Right kidney (tissue), 9 donors: ENCODE data around the gene NLRP13.
"Not testable (repeated sequence)": the region's sequence is repeated elsewhere in the genome, so short reads cannot be mapped to it uniquely, and the experiment has no call there.

Source experiments
- DNase-seq: peaks from one replicate; pipeline ENCODE4 v3.0.0-alpha.2; 2016
- long read RNA-seq, 8 donors: transcript quantifications; one replicate each; lab custom pipeline, GENCODE V29; 2026

The NLRP13 gene
- long read RNA-seq, donor 1 = 0 reads
- long read RNA-seq, donor 2 = 0 reads
- long read RNA-seq, donor 3 = 0 reads
- long read RNA-seq, donor 4 = 0 reads
- long read RNA-seq, donor 5 = 0 reads
- long read RNA-seq, donor 6 = 0 reads
- long read RNA-seq, donor 7 = 0 reads
- long read RNA-seq, donor 8 = 0 reads

DNA sequence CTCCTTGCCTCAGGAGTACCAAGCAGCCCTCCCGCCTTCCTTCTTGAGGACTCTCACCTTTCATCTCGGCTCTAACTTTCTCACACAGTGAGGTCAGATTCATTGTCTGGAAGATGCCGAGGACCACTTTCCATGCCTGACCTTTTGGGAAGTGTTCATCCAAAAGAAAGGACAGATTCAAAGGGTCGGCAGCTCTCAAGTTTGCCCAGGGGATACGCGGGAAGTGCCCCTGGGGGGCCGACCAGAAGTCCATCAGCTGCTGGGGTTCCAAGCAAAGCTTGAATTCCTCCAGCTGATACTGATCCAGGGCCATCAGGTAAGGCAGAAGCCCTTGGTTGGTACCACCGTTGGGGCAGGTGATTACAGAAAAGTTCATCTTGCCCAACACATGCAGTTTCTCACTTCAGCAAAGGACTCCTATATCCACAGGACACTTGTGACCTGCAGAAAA lies at the start of gene NLRP13:
Gene NLRP13, minus strand, starts transcription at position 401 of the 451 bp plus-strand sequence. Its CDS starts 25 bp downstream, at position 376.
- no peak for DNase-seq

- no peak for DNase-seq
Measured at GRCh38 chr19:55980415-55980814, 48.3 kb upstream of the NLRP13 start.

- DNase-seq = no peak
Measured at GRCh38 chr19:55973982-55974381, 41.8 kb upstream of the NLRP13 start.

DNA sequence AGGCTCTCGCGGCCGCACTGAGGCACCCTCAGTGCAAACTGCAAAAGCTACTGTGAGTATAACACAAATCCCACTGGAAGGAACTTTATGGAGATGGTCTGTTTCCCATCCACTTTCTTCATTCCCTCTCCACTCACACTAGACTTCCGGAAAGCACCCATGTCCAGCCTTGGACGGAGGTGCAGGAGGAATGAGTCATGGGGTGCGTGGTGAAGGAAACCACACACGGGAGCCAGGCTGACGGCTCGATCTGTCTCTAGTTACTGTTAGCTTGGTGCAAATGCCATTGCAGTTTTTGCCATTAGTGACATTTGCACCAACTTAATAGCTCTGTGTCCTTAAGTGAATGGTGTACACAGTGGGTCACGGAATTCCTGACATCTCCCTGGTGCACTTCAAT lies 30.1 kb upstream of the NLRP13 start:
- DNase-seq = no peak

DNA sequence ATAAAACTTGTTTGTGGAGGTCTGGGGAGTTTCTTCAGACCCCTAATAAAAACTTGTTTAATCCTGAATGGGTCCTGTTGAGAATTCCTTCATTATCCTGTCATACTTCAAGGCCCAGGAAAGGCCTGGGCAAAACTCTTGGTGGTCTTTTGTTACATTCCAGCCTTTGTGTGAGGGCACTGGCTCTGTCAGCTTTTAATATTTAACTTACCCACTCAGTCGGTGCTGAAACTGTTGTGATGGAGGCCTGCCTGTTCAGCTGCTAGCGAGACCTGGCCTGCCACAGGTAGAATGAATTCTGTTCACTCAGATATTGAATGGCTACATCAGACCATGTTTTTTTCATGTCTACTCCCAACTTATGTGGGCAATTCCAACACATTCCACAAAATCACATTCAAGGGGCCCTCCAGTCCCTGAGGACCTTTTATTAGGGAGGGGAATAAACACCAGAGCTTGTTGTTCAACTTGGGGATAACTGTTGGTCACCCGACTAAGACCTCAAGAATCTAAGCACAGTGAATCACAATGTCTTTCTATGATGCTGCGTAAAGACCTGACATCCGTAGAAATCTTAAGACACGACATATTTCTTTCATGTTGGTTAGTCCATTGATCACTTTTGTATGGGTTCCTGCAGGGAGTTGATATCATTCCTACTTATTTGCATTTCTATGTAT lies 28.0 kb upstream of the NLRP13 start:
- no peak for DNase-seq

GRCh38 chr19:55958356-55958755 lies 26.2 kb upstream of the NLRP13 start:
- no peak for DNase-seq

GRCh38 chr19:55956431-55956830 lies 24.3 kb upstream of the NLRP13 start:
- DNase-seq = no peak

- not testable (repeated sequence) for DNase-seq
Measured at GRCh38 chr19:55950566-55950965, 18.4 kb upstream of the NLRP13 start.

- DNase-seq = no peak
Measured at GRCh38 chr19:55947532-55947931, 15.4 kb upstream of the NLRP13 start, which contains the start of gene NLRP8. NLRP8 (plus strand) TSS chr19:55947832.

GRCh38 chr19:55940306-55940705 lies 8.2 kb upstream of the NLRP13 start:
- no peak for DNase-seq

DNA sequence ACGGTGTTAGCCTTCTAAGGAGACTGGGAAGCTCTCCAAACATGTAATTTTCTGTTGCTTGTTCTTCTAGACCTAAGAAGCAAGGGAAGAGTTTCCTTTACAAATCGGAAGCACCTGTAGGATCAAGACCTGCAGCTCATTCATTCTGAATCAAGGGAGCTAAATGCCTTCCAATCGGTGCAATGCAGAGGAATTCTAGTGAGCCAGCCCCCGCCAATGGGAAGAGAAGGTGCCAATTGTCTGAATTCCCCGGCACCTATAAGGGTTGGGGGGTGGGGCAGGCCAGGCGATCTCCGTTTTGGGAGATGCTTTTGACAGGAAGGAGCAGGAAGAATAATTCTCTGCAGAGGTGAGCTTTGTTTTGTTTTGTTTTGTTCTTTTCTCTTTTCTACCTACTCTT lies 7.1 kb upstream of the NLRP13 start:
- no peak for DNase-seq

DNA sequence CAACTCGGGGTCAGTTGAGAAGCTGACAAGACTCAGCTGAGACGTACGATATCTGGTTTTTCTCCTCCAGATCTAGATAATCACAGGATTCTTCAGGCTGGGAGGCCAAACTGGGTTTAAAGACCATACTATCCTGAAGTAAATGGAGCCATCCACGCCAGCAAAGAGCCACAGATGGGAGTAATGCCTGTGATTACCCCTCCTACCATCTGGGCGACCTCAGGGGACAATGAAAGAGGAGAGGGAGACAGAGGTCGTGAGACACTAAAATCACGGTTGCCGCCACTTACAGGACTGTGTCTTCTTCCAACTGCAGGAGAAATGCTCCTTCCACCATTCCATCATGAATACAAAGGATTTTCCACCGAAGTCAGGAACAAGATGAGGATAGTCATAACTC lies 3.1 kb upstream of the NLRP13 start:
- no peak for DNase-seq

GRCh38 chr19:55930996-55931515 lies 1.1 kb downstream of the NLRP13 start:
- no peak for DNase-seq

DNA sequence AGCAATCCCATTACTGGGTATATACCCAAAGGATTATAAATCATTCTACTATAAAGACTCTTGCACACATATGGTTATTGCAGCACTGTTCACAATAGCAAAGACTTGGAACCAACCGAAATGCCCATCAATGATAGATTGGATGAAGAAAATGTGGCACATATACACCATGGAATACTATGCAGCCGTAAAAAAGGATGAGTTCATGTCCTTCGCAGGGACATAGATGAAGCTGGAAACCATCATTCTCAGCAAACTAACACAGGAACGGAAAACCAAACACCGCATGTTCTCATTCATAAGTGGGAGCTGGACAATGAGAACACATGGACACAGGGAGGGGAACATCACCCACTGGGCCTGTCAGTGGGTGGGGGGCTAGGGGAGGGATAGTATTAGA lies 2.9 kb downstream of the NLRP13 start:
- not testable (repeated sequence) for DNase-seq

- DNase-seq = no peak
Measured at GRCh38 chr19:55927991-55928390, 4.1 kb downstream of the NLRP13 start.

GRCh38 chr19:55923556-55923955 lies 8.6 kb downstream of the NLRP13 start:
- no peak for DNase-seq

DNA sequence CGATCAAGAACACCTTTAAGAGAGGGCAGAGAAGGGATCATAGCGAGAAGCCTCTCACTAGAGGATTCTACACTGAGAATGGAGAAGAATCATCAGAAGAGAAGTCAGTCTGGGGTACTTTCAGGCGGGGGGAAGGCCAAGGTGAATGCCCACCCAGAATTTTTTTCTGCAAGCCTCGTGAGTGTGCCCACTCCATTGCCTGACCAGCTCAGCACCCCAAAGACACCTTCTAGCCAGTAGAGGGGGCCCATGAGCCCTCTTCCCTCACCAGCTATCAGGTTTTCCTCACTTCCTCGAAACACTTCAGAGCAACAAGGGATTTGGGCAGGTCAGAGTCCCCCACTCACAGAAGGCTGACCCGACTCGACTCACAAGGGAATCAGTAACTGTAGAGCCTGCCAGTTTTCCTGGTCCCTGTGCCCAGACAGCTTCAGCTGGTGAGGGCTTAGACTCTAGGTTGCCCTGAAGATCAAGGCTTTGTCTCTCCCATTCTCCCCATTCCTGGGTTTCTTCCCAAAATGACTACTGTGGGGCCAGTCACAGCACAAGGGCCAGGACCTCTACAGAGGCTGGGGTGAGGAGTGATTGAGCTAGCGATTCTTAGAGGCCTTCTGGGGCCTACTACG lies 18.4 kb downstream of the NLRP13 start:
- no peak for DNase-seq

- no peak for DNase-seq
Measured at GRCh38 chr19:55912916-55913315, 19.2 kb downstream of the NLRP13 start.

GRCh38 chr19:55909801-55910200 lies 22.3 kb downstream of the NLRP13 start:
- DNase-seq = no peak

- DNase-seq = no peak
Measured at GRCh38 chr19:55907746-55908145, 24.4 kb downstream of the NLRP13 start.

- no peak for DNase-seq
Measured at GRCh38 chr19:55907286-55907685, 24.9 kb downstream of the NLRP13 start.

DNA sequence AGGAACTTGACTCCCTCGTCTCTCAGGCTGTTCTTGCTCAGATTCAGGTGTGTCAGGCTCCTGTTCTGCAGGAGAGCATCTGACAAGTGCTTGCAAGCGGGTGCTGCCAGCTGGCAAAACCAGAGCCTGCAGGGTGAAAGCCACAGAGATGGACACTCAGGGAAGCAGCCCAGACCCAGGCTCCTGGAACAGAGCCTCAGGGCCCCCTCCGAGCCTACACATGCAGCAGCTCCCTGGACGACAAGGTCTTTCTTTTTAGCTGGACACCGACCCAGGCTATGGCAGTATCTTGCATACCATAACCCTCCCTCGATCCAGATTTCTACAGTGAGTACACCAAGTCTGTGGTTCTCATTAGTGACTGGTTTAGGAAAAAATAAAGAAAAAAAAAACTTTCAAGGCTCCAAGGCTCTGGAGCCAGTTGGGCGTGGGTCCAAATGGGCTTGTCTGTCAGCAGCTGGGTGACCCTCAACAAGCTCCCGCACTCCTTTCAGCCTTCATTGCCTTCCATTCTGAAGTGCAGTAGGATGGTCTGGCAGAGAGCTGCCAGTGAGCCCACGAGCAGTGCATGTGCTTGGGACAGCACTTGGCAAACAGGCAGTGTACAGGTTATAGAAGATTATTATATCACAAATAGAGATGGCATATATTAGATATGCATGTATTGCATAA lies 29.9 kb downstream of the NLRP13 start:
- no peak for DNase-seq
